A172 (cell line): ENCODE data around the gene DNAAF8. TPM values are rescaled to one million over a fixed set of nuclear protein-coding genes. Genes with fewer than 3 reads are reported as not detected.
A peak's percentile ranks its signal among the peaks of the same experiment; 100 is the strongest.
"Not testable (repeated sequence)": the region's sequence is repeated elsewhere in the genome, so short reads cannot be mapped to it uniquely, and the experiment has no call there.

Experiments used
- DNase-seq: peaks from one replicate; pipeline ENCODE4 v3.0.0-alpha.2; 2015; ENCODE audit warnings: low spot score
- total RNA-seq: library from RNA; depleted of rRNA; stranded (reverse); fragments of >200 nt; shearing (Covaris generic); gene quantifications from 2 replicates; pipeline ENCODE4 v1.2.3, GENCODE V29; 2014

Gene DNAAF8
- total RNA-seq, 1 experiment from 2014 or later, result 5.2 TPM

DNA sequence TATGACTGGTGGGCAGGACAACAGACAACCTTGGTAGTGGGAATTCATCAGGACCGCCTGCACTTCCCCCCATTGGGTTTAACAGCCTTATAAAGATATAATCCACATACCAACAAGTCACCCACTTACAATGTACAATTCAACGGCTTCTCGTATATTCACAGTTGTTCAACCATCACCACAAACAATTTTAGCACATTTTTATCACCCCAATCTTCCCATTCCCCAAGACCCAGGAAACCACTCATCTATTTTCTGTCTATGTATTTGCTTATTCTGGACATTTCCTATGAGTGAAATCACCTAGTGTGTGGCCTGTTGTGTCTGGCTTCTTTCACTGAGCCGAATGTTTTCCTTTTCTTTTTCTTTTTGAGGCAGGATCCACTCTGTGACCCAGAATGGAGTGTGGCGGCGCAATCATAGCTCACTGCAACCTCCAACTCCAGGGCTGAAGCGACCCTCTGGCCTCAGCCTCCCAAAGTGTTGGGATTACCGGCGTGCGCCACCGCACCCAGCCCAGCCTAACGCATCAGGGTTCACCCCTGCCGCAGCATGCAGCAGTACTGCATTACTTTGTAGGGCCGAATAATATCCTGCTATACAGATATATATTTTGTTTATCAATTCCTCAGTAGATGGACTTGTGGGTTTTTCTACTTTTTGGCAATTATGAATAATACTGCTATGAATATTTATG is 11.1 kb upstream of the DNAAF8 start:
- no peak for DNase-seq

- DNase-seq, result no peak
Observed at GRCh38 chr16:4724661-4725270, 9.6 kb upstream of the DNAAF8 start.

DNA sequence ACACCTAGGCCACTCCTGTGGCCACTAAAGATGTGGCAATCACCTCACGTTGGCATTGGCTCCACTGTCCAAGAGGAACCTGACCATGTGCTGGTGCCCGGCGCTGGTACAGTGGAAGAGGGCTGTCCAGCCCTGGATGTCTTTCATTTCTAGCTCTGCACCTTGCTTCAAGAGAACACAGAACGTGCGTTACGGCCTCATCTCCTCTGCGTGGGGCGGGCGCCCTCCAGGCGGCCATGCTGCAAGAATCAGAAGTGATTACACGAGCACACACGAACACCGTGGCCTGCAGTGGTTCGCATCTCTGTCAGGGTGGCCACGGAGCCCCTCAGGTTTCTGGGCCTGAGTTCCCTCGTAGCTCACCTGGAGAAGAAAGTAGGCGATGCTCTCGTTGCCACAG is 7.7 kb upstream of the DNAAF8 start:
- no peak for DNase-seq

DNA sequence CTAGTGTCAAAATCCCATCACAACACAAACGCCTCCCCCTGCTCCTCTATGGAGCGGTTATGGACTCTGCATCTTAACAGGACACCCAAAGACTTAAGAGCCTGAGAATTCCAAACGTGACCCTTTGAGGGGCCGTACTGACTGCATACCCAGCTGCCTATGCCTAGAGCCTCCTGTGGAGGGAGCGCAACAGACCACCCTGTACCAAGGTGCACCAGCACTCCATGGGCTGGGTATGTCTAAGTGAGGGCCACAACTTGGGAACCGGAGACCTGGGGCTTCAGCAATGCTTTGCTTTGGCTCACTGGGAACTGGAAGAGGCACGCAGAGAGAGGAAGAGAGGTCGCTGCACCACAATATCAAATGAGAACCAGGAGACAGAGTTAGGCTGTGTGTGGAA is 5.7 kb upstream of the DNAAF8 start:
- DNase-seq, result no peak

DNA sequence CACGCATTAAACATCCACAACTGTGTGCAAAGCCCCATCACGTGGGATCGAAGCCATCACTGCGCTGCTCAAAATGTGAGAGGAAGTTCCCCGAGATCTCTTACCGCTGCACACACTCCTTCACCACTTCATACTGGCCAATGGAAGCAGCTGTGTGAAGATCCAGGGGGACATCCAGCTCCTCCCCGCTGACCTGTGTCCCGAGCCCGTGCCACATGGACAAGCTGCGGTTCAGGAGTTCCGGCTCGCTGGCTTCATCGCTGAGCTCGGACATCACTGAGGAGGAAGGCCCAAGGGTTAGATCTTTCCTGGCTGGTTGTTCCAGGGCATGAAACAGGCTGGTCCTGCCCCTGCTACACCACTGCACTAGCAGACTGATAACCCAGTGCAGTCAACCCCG is 4.5 kb upstream of the DNAAF8 start:
- no peak for DNase-seq

GRCh38 chr16:4733211-4733742 is 1.1 kb upstream of the DNAAF8 start:
- DNase-seq, result no peak

GRCh38 chr16:4733747-4734062 is 632 bp upstream of the DNAAF8 start:
- no peak for DNase-seq

- DNase-seq, result peak; percentile 68
Observed at GRCh38 chr16:4734730-4735535, 596 bp downstream of the DNAAF8 start.

DNA sequence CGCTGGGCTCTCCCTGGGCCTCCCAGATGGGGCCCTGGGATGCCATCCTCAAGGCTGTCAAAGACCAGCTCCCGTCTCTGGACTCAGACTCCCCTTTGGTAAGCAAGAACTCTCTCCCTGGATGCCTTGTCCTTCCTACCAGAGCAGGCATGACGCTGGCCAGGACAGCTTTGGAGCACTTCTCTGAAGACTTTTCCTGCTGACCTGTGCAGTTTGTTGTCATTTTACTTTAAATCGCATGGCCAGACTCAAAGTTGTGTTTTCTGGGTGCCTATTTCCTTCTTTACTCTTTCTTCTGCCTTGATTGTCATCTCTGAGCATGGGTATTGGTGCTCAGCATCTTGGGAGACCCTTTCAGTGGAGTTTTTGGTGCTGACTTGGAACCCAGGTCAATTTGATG is 2.2 kb downstream of the DNAAF8 start:
- no peak for DNase-seq

- no peak for DNase-seq
Observed at GRCh38 chr16:4737545-4737944, 3.2 kb downstream of the DNAAF8 start.

DNA sequence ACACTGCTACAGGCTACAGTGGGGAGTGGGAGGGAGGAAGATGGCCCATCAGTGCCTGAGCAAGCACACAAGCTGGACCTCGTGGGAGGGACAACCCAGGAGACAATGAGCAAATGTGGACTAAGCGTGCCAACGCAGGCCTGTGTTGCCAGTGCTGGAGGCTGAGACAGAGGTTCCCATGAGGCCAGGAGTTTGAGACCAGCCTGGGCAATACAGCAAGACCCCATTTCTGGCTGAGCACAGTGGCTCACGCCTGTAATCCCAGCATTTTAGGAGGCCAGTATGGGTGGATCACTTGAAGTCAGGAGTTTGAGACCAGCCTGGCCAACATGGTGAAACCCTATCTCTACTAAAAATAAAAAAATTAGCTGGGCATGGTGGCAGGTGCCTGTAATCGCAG is 4.0 kb downstream of the DNAAF8 start:
- not testable (repeated sequence) for DNase-seq

DNA sequence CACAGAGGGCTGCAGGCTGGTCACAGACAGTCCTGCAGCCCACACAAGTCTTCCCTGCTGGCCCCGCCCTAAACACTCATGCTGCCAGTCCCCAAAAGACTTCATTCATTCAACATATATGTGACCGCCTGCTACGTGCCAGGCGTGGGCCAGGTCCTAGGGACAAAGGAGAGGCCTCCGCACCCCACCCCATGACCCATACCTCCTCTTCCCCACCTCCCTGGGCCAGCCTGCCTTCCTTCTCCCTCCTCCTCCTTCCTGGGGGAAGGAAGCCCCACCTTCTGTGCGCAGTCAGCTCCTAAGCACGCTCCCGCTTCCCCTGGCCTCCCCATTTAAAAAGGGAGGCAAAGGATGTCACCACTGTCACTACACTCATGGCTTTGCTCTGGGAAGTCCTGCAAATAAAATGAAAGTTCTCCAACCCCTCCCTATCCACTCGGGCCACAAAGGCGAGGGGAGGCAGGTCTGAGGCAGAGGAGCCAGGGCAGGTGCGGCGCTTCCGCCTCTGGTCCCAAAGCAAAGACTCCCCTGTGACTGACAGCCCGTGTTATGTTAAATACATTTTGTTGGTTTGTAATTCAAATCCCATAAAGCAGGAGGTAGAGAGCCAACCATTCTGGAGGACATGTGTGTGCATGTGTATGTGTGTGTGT is 9.0 kb downstream of the DNAAF8 start:
- DNase-seq, result no peak

- no peak for DNase-seq
Observed at GRCh38 chr16:4744555-4745273, 10.4 kb downstream of the DNAAF8 start.

DNA sequence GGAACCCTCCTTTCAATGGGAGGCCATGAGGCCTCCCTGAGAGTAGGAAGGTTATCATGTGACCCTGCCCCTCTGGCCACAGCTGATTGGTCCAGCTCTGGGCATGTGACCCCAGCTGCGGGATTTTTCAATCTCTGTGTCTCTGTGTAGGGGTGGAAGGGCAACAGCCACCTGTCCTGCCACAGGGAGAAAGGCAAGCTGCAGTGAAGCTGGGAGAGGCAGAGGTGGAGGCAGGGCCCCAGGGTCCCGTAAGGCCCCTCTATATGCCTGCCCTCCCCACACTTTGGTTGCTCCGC is 10.9 kb downstream of the DNAAF8 start:
- DNase-seq, result no peak

GRCh38 chr16:4746215-4746614 is 11.9 kb downstream of the DNAAF8 start:
- DNase-seq, result no peak

- no peak for DNase-seq
Observed at GRCh38 chr16:4746991-4747574, 12.7 kb downstream of the DNAAF8 start.

- DNase-seq, result no peak
Observed at GRCh38 chr16:4747906-4748681, 13.8 kb downstream of the DNAAF8 start.

DNA sequence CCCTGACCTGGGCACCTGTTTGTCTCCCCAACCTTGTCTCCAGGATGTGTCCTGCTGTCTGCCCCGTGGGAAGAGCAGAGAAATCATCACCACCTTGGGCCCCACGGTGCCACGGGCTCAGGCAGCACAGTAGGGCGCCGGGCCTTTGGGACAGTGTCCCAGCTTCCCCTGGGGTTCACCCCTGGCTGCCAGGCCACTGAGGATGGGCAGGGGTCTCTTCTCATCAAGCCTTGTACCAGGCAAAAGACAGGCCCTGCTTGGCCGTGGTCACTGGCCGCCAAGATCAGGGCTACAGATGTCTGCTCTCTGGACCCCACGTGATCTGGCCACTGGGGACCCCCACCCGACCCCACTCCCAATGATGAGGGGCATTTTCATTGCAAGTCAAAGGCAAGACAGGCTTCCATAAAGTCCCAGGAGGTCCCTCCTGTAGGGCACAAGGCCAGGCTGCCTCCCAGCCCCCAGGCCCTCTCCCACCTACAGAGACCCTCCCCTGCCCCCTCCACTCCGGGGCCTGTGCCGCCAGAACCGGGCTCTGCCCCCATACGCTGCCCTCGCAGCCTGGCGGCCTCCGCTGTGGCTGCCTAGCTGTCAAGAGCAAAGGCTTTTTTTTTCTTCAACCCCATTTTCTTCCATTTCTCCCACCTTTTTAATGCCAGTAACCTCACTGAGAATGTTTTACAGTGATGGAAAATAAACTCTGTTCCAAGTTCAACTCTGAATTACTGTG is 14.5 kb downstream of the DNAAF8 start:
- no peak for DNase-seq

- no peak for DNase-seq
Observed at GRCh38 chr16:4749700-4750257, 15.4 kb downstream of the DNAAF8 start.

- no peak for DNase-seq
Observed at GRCh38 chr16:4750896-4751295, 16.6 kb downstream of the DNAAF8 start.
